Stimulated activated CD4-positive, alpha-beta T cell treated with anti-CD3 and anti-CD28 coated beads, Interleukin-1b, Interleukin-23, amount 100 ng/mL, for 1 hour (primary cell): ENCODE results near the gene IL11RA.
A peak's percentile ranks its signal among the peaks of the same experiment; 100 is the strongest.

Source experiments
- DNase-seq, 2 donors: peaks; one replicate each; pipeline ENCODE4 v3.0.0-alpha.2; 2020; ENCODE audit warnings: low read depth in 2 of 2

IL11RA gene

DNA sequence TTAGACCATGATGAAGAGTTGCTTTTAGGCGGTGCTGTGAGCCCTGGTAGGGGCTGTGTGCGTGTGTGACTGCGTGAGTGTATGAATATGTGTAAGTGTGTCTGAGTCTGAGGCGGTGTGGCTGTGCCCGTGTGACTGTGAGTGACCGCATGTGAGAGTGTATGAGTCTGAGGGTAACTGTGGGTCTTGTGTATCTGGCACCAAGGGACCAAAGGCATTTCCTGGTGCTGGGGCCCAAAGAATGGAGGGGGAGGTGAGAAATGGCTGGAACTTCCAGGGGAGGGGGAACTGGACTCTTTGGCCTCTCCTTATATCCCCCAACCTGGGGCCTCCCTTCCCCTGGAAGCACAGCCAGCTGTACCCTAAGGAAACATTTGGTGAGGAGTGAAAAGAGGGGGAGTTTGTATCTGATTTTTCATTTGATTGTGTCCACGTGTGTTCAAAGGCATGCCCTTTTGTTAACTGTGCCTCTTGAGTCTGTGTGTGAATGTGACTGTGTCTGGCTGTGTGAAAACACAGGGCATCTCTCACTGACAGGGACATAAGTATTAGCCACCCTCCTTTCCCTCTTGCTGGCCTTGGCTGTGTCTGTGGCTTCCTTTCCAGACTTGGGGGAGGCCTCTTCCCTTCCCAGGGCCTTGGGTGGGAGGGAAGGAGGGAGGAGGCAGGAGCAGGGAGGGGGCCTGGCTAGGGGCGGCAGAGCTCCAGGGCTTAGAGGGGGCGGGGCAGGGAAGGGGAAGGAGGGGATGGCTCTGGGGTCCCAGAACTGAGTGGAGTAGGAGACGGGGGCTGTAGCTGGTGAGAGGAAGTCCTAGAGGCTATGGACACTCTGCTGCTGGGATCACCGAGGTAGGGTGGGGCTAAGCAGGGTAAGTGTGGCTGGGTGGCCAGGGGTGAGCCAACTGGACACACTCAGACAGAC, 1.4 kb downstream of the IL11RA start:
- no peak for DNase-seq

DNA sequence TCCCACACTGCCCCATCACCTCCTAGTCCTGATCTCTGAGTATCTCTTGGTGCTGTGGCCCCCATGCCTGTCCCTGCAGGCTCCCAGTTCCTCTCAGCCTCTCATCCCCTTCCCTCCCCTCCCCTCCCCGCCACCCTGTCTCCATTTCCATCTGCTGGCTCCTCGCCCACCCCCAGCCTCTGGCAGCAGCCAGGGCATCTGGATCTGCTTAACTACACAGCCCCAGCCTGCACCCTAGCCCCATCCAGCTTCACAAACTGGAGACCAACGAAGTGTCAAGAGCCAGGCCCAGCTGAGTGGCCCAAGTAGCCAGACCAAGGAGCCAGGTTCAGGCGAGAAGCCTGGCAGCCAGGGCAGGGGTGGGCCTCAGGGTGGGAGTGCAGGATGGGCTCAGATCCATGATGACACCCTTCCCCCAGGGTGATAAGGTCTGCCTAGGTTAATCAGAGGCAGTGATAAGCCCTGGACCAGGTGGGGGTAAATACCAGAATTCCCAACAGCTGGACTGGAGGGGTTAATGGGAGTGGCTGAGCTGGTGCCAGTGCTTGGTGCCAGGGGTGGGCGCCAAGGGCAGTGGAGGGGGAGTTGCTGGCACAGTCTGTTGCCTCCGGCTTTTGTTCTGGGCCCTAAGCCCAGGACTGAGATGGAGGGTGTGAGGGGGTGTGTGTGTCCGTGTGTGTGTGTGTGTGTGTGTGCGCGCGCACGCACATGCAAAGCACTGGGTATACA, 2.5 kb downstream of the IL11RA start:
- DNase-seq = no peak

- no peak for DNase-seq
Observed at GRCh38 chr9:34655394-34655793, 3.4 kb downstream of the IL11RA start.

DNA sequence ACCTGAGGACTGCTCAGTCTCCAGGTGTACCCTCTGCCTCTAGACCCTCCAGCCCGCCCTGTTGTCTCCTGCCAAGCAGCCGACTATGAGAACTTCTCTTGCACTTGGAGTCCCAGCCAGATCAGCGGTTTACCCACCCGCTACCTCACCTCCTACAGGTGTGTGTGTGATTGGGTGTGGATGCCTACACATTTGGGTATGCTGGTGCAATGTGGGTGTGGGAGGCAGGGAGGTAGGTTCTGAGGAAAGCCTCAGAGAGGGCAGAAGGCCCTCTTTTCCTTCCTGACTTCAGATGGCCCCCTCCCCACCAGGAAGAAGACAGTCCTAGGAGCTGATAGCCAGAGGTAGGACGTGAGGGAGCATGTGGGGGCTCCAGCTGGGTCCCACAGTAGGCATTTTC, 5.0 kb downstream of the IL11RA start:
- no peak for DNase-seq

DNA sequence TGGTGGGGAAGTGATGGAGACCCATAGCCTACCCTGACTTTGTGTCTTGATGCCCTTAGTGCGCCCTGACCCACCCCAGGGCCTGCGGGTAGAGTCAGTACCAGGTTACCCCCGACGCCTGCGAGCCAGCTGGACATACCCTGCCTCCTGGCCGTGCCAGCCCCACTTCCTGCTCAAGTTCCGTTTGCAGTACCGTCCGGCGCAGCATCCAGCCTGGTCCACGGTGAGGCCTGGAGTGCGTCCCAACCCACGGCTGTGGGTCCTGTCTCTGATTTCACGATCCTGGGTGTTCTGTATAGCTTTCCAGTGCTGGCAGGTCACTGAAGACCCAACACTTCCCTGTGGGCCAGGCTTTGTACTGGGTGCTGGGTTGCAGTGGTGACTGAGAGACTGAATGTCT, 6.5 kb downstream of the IL11RA start:
- DNase-seq = no peak

- no peak for DNase-seq
Observed at GRCh38 chr9:34659592-34660253, 7.7 kb downstream of the IL11RA start.

- no peak for DNase-seq
Observed at GRCh38 chr9:34662526-34663302, 10.7 kb downstream of the IL11RA start, which contains the start of gene CCL27. Gene CCL27, minus strand, starts transcription at chr9:34662657. Its CDS starts 24 bp downstream, at chr9:34662633.

DNA sequence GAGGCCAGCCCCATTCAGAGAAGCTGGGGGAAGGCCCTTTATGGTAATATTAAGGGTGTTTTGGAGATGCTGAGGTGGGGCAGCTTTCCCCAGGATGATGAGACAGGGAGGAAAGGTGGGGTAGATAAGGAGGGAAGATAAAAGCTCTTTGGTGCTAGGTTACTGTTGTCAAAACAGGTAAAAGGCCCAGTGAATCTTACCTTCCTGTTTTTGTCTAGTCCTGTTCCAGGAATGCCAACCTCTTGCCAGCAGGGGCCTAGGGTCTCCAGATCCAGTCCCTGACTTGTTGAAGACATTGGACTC, 11.3 kb downstream of the IL11RA start:
- DNase-seq = no peak

DNA sequence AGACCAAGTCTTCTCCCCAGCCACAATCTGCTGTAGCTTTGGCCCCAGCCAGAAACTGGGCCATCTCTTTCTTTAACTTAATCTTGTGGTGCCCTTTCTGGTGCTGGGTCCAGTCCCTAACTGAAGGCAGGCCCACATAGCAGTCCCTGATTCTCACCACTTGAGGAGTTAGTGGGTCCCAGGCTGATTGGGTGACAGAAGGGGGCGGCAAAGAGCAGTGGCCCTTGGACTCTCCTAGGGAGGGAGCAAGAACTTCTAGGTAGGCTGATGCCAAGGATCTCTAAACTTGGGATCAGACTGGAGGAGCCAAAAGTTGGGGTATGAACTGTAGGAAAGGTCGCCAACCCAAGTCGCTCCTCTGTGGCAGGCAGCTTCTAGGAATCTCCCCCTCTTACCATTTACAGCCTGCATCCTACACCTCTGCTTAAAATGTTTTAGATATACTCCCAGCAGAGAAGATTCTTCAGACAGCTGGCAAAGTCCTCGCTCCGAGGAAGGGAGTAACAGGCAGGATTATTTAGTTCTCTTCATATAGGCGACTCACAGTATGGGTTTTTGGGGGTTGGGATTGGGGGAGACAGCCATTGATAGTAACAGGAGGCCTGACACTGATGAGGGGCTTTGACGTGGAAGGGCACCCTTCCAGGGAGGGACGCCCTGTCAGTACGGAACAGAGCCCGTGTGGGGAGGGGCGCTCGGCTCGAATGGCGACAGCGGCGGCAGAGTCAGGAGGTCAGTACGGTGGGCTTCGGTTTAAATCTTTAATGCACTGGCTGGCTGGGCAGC, 12.5 kb downstream of the IL11RA start:
- peak in 1 of 2 donors; percentile 61 for DNase-seq

GRCh38 chr9:34665067-34665380, 13.0 kb downstream of the IL11RA start:
- no peak for DNase-seq

GRCh38 chr9:34665381-34666250, 13.6 kb downstream of the IL11RA start:
- peak; percentile 52 to 78 for DNase-seq

DNA sequence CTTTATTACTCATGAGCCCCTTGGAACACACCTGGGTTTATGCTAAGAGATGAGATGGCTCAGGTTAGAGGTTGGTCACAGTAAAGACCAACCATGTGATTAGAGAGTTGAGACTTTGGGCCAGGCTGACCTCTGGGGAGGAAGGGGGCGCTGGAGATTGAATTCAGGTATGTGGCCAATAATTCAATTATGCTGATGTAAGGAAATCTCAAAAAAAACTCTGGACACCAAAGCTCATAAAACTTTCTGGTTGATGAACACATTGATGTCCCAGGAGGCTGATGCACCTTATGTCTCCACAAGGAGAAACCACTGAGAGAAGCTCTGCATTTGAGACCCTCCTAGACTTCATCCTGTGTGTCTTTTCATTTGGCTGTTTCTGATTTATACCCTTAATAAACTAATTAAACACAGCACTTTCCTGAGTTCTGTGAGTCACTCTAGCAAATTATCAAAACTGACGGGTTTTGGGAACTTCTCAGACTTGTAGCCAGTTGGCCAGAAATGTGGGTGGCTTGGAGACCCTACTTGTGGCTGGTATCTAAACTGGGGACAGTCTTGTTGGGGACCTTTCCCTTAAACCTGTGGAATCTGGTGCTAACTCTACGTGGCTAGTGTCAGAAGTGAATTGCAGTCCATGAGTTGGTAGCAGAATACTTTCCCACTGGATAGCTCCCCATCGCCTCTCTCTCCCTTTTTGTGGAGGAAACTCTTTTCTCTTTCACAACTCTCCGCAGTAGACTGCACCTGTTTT, 18.0 kb downstream of the IL11RA start:
- no peak for DNase-seq

DNA sequence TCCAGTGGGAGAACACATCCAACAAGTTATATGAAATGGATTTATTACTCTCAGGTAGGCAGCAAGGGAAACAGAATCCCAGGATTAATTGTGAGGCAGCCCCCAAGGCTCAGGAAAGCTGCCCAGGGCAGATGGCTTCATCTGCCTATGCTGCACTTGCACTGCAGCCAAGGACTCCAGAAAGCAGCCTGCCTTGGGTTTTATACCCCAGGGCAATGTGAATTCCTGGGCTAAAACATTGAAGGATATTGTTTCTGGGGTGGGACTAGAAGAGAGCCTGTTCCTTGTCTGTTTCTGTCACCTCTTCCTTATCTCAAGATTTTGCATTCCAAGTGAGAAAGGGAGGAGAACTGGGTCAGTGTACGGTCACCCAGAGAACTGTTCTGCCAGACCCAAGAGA, 19.3 kb downstream of the IL11RA start:
- no peak for DNase-seq

DNA sequence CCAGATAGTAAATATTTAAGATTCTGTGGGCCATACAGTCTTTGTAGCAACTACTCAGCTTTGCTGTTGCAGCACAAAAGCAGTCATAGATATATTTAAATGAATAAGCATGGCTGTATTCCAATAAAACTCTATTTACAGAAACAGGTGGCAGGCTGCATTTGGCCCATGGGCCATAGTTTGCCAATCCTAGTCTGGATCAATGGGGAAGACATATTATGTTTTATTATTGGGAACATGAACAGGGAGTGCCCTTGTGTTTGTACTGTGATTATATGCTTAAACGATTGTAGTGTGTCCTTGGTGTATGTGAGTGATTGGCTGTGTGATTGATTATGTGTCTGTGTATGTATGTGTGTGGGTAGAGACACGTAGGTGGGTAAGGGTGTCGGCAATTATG, 22.5 kb downstream of the IL11RA start:
- no peak for DNase-seq

- peak in 1 of 2 donors; percentile 36 for DNase-seq
Observed at GRCh38 chr9:34675048-34675714, 23.2 kb downstream of the IL11RA start.

- no peak for DNase-seq
Observed at GRCh38 chr9:34675869-34676268, 23.9 kb downstream of the IL11RA start.

- no peak for DNase-seq
Observed at GRCh38 chr9:34684145-34684544, 32.2 kb downstream of the IL11RA start.

- DNase-seq = no peak
Observed at GRCh38 chr9:34684816-34685215, 32.8 kb downstream of the IL11RA start.

DNA sequence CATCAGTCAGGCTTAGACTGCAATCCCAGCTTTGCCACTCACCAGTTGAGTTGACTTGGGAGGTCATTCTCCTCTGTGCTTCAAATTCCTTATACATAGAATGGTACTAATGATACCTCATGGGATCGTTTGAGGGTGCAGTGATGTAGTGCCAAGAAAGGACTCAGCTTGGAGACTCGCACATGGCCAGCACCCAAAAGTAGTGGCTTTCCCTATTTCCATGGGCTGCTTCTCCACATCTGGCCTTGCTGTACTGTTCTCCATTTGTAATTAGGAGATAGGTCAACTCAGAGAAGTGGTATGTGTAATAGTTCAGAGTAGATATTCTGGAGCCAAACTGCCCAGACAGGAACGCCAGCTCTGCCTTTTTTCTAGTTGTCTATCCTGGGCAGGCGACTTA, 33.6 kb downstream of the IL11RA start:
- DNase-seq = no peak
